Measurements from ENCODE around the gene FBXL5. TPM values are rescaled to one million over a fixed set of nuclear protein-coding genes. Genes with fewer than 3 reads are reported as not detected.
"Not testable (repeated sequence)": the region's sequence is repeated elsewhere in the genome, so short reads cannot be mapped to it uniquely, and the experiment has no call there.

The FBXL5 gene
- total and polyA plus RNA-seq, 10 donors: 33.8 to 210 (median 105) TPM

- peaks cover 0 to 97% (median 21%) of the 10 kb centered on the region in 6 donors for H3K36me3 ChIP-seq
- DNase-seq; H3K4me3 ChIP-seq; H3K4me1 ChIP-seq; intact Hi-C loops (cut with DNase I; ENCODE audit: low total_unique reads); H3K27ac ChIP-seq; H3K27me3 ChIP-seq (replicated peaks in 1 of 7): not testable (repeated sequence)
- WGBS, 5 donors: 94 to 100% (median 98%) methylated on average over 2 to 24 of the region's 24 CpGs
- H3K9me3 ChIP-seq: peaks cover 3 to 27% (median 12%) of the 10 kb centered on the region in 8 donors
- peak in 1 of 3 donors; percentile 27 for TF ChIP-seq POLR2AphosphoS5 (IDR thresholded peaks at IDR 0.05)
Measured at GRCh38 chr4:15614891-15615290, 40.3 kb downstream of the FBXL5 start.

DNA sequence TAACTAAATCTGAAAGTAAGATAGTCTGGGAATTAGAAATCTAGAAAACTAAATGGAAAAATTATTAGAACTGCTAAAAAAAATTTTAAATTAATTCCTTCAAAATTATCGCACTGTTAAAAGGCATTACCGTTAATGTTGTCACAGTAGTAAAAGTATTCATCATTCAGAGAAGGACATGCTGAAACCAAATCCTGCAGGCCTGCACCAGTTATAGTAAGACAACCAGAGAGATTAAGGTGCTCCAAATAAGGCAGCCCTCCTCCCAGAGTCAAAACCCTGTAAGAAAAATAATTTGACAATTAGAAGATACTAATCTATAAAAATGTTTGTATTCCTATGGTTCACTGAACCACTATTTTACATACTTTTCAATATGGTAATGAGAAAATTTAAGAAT lies 43.0 kb downstream of the FBXL5 start:
- Histone ChIP-seq H3K36me3 (peaks cover 0 to 88% (median 22%) of the 10 kb centered on the region in 6 donors), H3K9me3 (peaks cover 0 to 3% (median 0%) of the 10 kb centered on the region in 8 donors), H3K4me1 (peaks cover 0 to 19% (median 0%) of the 10 kb centered on the region in 6 donors), H3K27ac (no peak overlapping the region), H3K27me3 (replicated peaks in 1 of 7) (no peaks in the 10 kb centered on the region), H3K4me3 (no peak overlapping the region)
- intact Hi-C loops (cut with DNase I; ENCODE audit: low total_unique reads): no loop called here
- 95 to 99% (median 97%) methylated on average over 2 of the region's 2 CpGs for whole genome bisulfite sequencing, 5 donors
- no peak for DNase-seq
- no peak for TF ChIP-seq POLR2A (IDR thresholded peaks at IDR 0.05)

DNA sequence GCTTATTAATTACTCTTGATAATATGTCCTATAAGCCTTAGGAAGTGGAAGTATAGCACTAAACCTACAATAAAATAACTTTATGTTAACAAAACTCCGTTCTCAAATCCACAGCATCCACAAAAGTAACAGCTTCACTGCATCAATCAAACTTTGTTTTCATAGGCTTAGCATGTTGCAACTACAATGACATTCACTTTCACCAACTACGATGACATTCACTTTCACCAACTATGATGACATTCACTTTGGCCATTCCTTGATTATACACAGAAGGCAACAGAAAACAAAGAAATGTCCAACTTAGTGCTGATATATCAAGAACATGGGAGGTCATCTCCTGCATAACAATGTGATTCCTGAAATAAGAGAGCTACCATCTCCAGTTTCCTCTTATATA lies 44.3 kb downstream of the FBXL5 start:
- intact Hi-C loops (cut with DNase I; ENCODE audit: low total_unique reads): no loop called here
- WGBS, 5 donors: 70 to 96% (median 80%) methylated on average over 2 of the region's 2 CpGs
- Histone ChIP-seq H3K4me1 (peaks cover 0 to 19% (median 0%) of the 10 kb centered on the region in 6 donors), H3K36me3 (peaks cover 0 to 82% (median 23%) of the 10 kb centered on the region in 6 donors), H3K4me3 (no peak overlapping the region), H3K27me3 (replicated peaks in 1 of 7) (no peaks in the 10 kb centered on the region), H3K9me3 (peaks cover 0 to 3% (median 0%) of the 10 kb centered on the region in 8 donors), H3K27ac (peak overlapping the region in 1 of 8 donors; percentile 24)
- DNase-seq: no peak
- TF ChIP-seq POLR2A (IDR thresholded peaks at IDR 0.05): no peak
- TF ChIP-seq, protein P1, sequence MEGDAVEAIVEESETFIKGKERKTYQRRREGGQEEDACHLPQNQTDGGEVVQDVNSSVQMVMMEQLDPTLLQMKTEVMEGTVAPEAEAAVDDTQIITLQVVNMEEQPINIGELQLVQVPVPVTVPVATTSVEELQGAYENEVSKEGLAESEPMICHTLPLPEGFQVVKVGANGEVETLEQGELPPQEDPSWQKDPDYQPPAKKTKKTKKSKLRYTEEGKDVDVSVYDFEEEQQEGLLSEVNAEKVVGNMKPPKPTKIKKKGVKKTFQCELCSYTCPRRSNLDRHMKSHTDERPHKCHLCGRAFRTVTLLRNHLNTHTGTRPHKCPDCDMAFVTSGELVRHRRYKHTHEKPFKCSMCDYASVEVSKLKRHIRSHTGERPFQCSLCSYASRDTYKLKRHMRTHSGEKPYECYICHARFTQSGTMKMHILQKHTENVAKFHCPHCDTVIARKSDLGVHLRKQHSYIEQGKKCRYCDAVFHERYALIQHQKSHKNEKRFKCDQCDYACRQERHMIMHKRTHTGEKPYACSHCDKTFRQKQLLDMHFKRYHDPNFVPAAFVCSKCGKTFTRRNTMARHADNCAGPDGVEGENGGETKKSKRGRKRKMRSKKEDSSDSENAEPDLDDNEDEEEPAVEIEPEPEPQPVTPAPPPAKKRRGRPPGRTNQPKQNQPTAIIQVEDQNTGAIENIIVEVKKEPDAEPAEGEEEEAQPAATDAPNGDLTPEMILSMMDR (IDR thresholded peaks at IDR 0.05 in 8 of 11, conservative IDR thresholded peaks at IDR 0.05 in 3 of 11): no peak
- no peak for TF ChIP-seq POLR2AphosphoS5 (IDR thresholded peaks at IDR 0.05)

- no peak for DNase-seq
- Histone ChIP-seq H3K27ac (no peak overlapping the region), H3K9me3 (peaks cover 0 to 3% (median 0%) of the 10 kb centered on the region in 8 donors), H3K27me3 (replicated peaks in 1 of 7) (no peaks in the 10 kb centered on the region), H3K4me3 (no peak overlapping the region), H3K4me1 (peaks cover 0 to 15% (median 0%) of the 10 kb centered on the region in 6 donors), H3K36me3 (peaks cover 0 to 85% (median 27%) of the 10 kb centered on the region in 6 donors)
- WGBS, 5 donors: 96 to 98% (median 98%) methylated on average over 5 of the region's 5 CpGs
- intact Hi-C loops (cut with DNase I; ENCODE audit: low total_unique reads): no loop called here
- TF ChIP-seq, protein P1 (IDR thresholded peaks at IDR 0.05 in 8 of 11, conservative IDR thresholded peaks at IDR 0.05 in 3 of 11): no peak
- no peak for TF ChIP-seq POLR2A (IDR thresholded peaks at IDR 0.05)
- TF ChIP-seq POLR2AphosphoS5 (IDR thresholded peaks at IDR 0.05): no peak
Measured at GRCh38 chr4:15605537-15605936, 49.6 kb downstream of the FBXL5 start.

- Histone ChIP-seq H3K4me3 (no peak overlapping the region), H3K27ac (no peak overlapping the region), H3K36me3 (peaks cover 0 to 95% (median 23%) of the 10 kb centered on the region in 6 donors), H3K9me3 (peaks cover 0 to 3% (median 0%) of the 10 kb centered on the region in 8 donors), H3K27me3 (replicated peaks in 1 of 7) (no peaks in the 10 kb centered on the region), H3K4me1 (no peaks in the 10 kb centered on the region)
- intact Hi-C loops (cut with DNase I; ENCODE audit: low total_unique reads): no loop called here
- no peak for DNase-seq
- WGBS, 5 donors: 94 to 99% (median 96%) methylated on average over 2 of the region's 2 CpGs
- TF ChIP-seq, protein P1 (IDR thresholded peaks at IDR 0.05 in 8 of 11, conservative IDR thresholded peaks at IDR 0.05 in 3 of 11): no peak
- TF ChIP-seq POLR2AphosphoS5 (IDR thresholded peaks at IDR 0.05) (no peak), POLR2A (IDR thresholded peaks at IDR 0.05) (no peak)
Measured at GRCh38 chr4:15601862-15602261, 53.3 kb downstream of the FBXL5 start.
